ENCODE results near the gene SMIM41.
A peak's percentile ranks its signal among the peaks of the same experiment; 100 is the strongest.

The SMIM41 gene

DNA sequence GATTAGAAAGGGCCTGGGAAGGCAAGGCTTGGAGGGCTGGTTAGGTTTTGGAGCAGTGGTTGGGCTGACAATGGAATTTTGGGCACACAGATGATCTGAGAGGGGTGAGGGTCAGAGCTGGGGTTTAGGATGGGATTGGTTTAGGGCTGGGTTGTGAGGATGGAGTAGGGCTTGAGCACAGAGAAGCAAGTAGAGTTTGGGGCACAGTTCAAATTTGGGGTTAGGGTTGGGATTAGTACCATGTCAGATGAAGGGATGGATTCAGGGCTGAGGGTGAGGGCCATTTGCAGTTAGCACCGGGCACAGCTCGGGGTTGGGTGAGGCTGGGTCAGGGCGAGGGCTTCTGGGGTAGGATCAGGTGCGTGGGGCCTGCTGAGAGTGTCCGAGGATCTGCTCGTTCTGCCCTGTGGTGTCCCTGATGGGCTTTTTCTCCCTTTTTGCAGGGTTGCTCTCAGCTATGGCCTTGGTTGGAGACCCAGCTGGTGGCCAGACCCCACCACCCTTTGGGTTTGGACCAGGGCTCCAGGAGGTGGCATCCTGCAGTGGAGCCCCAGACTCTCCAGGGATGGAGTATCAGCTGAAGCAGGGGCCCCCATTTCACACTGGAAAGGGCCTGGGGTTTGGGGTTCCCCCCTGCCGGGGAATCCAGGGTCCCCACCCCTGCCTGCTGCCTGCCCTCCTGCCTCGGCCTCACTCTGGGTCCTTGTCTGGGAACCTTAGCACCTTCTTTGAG lies 66.8 kb downstream of the SMIM41 start:
- peaks cover 22% of the 10 kb centered on the region for H3K4me1 ChIP-seq

DNA sequence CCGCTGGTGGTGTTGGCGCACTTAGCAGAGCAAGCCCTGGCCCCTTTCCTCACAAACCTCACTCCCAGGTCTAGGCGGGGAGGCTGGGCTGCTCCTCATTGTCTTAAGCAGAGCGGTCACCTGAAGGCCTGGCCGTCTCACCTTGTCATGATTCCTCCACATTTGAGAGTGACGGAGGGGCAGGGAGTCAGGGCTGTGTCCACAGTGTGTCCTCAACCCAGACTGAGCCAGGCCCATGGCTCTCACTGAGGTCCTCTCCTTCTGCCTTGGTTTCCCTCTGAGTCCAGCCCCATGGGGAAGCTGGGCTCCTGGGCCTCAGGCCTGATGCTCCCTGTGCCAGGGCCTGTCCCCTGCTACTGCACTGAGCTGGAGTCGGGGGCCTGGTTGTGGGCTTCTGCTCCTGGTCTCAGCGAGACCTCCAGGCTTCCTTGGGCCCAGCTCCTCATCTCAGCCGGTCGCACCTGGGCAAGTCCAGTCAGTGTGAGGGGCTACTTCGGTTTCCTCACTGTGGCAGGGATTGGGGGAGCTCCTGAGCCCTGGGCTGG lies 67.4 kb downstream of the SMIM41 start:
- H3K27ac ChIP-seq, result no peak overlapping the region
- no peak overlapping the region for H3K4me2 ChIP-seq

More for the DNA sequence above, 66.8 kb downstream of the SMIM41 start:
- Histone ChIP-seq H3K36me3 (no peaks in the 10 kb centered on the region), H3K4me2 (no peak overlapping the region), H3K9me3 (no peaks in the 10 kb centered on the region), H3K27me3 (no peaks in the 10 kb centered on the region), H3K4me3 (no peak overlapping the region), H3K9ac (no peak overlapping the region), H4K20me1 (no peaks in the 10 kb centered on the region), H3K27ac (no peak overlapping the region)
- no peak for TF ChIP-seq Cebpa-rat (IDR thresholded peaks at IDR 0.05)

DNA sequence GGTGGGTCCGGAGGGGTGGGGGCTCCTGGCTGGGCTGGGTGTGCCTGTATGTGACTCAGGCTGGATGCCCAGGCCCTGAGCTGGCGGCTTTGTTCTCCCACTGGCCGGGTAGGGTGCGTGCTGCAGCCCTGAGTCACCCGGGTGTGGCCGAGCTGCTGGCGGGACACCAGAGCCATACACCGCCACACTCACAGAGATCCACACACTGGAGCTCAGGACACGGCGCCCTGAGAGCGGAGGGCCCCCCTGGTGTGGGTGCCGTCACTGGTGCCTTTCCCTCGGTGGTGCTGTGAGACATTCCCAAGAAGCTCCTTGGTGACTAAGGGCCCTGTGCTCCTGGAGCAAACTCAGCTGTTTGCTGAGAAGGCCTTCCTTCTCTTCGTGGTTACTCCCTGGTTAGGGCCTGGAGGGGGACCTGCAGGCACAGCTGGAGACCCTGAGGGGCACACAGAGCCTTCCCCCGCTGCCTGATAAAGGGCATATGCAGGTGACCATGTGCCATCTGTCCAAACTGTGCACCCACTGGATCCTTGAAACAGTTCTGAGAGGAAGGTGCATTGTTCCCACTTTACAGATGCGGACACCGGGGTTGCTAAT lies 68.0 kb downstream of the SMIM41 start:
- Histone ChIP-seq H3K4me1 (peaks cover 32% of the 10 kb centered on the region), H3K9me3 (no peaks in the 10 kb centered on the region), H3K9ac (0 out of 2 replicates have a peak overlapping the region, but pooled peaks have one; percentile 24), H3K4me2 (peak overlapping the region; percentile 60), H3K4me3 (no peak overlapping the region), H3K36me3 (no peaks in the 10 kb centered on the region), H3K27me3 (no peaks in the 10 kb centered on the region), H4K20me1 (no peaks in the 10 kb centered on the region), H3K27ac (no peak overlapping the region)
- TF ChIP-seq Cebpa-rat (IDR thresholded peaks at IDR 0.05), result no peak

More for the DNA sequence above, 67.4 kb downstream of the SMIM41 start:
- Histone ChIP-seq H3K36me3 (no peaks in the 10 kb centered on the region), H3K4me3 (no peak overlapping the region), H3K27me3 (no peaks in the 10 kb centered on the region), H3K9me3 (no peaks in the 10 kb centered on the region), H4K20me1 (no peaks in the 10 kb centered on the region), H3K9ac (no peak overlapping the region), H3K4me1 (peaks cover 28% of the 10 kb centered on the region)
- no peak for TF ChIP-seq Cebpa-rat (IDR thresholded peaks at IDR 0.05)

DNA sequence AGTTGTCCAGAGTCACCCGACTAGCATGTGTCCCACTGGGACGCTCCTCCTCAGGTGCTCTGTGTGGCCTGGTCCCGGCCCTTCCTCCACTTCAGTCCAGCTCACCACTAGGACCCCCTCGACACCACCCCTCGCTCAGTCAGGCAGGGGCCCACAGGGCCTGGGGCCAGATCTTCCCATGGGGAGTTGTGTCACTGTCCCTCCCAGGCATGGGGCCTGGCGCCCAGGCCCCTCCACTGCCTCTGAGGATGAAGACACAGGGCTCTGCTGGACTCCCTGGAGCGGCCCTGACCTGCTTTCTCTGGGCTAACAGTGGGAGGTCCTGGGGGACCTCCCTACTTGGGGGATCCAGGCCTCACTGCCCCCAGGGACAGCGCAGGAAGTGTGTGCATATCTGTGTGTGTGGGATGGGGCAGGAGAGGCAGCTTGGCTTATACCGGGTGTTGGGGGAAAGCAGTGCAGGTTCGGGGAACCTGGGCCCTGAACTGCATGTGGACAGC lies 68.5 kb downstream of the SMIM41 start:
- Histone ChIP-seq H3K36me3 (no peaks in the 10 kb centered on the region), H3K4me3 (no peak overlapping the region), H3K27me3 (no peaks in the 10 kb centered on the region), H3K4me1 (peaks cover 35% of the 10 kb centered on the region), H3K9ac (peak overlapping the region; percentile 24; the same call in 1 of the 2 replicates), H3K9me3 (no peaks in the 10 kb centered on the region), H4K20me1 (no peaks in the 10 kb centered on the region), H3K4me2 (peak overlapping the region; percentile 60), H3K27ac (peak overlapping the region; percentile 27; the same call in 1 of the 2 replicates)
- no peak for TF ChIP-seq Cebpa-rat (IDR thresholded peaks at IDR 0.05)

DNA sequence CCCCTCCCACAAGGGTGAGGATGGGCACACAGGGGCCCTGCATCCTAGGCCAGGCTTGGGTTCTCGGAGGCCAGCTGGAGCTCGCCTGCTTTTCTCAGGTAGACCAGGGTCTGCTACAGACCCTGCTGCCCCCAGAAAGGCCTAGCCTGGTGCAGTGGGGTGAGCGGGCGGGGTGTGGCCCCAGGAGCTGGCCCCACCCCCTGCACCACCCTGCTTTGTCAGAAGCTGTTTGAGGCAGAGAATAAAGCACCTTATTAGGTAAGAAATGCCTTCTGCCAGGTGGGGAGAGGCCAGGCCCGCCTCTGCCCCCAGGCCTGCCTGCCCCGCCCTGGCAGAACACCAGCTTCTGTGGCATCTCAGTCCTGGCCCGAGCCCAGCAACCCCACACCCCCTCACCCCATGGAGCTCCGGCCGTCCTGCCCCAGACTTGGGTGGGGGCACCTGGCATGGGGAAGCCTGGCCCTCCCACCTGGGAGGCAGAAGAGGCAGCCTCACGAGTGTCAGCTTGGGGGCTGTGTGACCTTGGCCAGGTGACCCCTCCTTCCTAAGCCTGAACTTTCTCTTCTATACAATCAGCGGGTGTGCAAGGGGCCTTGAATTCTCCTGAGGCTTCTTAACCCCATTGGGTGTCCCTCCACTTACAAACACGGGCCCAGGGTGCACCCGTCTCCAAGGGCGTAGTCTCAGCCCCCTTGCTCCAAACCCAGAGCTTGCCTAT lies 69.1 kb downstream of the SMIM41 start:
- H3K9ac ChIP-seq, result peak overlapping the region; percentile 24; the same call in 1 of the 2 replicates

DNA sequence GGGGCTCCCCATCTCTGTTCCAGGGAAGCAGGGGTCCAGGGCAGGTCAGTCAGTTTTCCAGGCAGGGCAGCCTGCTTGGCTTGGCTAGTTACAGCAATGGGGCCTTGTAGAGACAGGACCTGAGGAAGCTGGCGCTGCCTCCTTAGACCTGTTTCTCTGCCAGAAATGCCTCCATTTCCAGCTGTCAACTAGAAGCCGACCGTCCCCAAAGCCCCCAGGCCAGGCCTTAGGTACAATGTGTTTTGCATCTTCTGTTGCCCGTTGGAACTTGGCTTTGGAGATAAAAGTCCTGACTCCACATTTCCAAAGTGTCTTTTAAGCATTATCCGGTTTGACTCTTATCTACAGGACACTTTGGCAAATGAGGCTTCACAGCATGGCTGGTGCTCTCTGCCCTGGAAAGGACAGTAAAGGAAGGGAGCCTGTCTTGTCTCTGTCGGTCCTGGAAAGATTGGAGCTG lies 69.7 kb downstream of the SMIM41 start:
- H3K27ac ChIP-seq, result no peak overlapping the region
- no peak overlapping the region for H3K9ac ChIP-seq
- no peaks in the 10 kb centered on the region for H3K9me3 ChIP-seq
- no peak overlapping the region for H3K4me3 ChIP-seq
- no peaks in the 10 kb centered on the region for H4K20me1 ChIP-seq
- TF ChIP-seq Cebpa-rat (IDR thresholded peaks at IDR 0.05), result no peak
- H3K4me1 ChIP-seq, result peaks cover 35% of the 10 kb centered on the region
- H3K27me3 ChIP-seq, result no peaks in the 10 kb centered on the region
- H3K36me3 ChIP-seq, result no peaks in the 10 kb centered on the region
- H3K4me2 ChIP-seq, result no peak overlapping the region

More for the DNA sequence above, 69.1 kb downstream of the SMIM41 start:
- TF ChIP-seq Cebpa-rat (IDR thresholded peaks at IDR 0.05), result no peak
- Histone ChIP-seq H3K4me2 (peak overlapping the region; percentile 60), H3K4me1 (peaks cover 35% of the 10 kb centered on the region), H3K27ac (peak overlapping the region; percentile 27; the same call in 1 of the 2 replicates), H3K36me3 (no peaks in the 10 kb centered on the region), H3K27me3 (no peaks in the 10 kb centered on the region), H3K4me3 (no peak overlapping the region), H4K20me1 (no peaks in the 10 kb centered on the region), H3K9me3 (no peaks in the 10 kb centered on the region)

DNA sequence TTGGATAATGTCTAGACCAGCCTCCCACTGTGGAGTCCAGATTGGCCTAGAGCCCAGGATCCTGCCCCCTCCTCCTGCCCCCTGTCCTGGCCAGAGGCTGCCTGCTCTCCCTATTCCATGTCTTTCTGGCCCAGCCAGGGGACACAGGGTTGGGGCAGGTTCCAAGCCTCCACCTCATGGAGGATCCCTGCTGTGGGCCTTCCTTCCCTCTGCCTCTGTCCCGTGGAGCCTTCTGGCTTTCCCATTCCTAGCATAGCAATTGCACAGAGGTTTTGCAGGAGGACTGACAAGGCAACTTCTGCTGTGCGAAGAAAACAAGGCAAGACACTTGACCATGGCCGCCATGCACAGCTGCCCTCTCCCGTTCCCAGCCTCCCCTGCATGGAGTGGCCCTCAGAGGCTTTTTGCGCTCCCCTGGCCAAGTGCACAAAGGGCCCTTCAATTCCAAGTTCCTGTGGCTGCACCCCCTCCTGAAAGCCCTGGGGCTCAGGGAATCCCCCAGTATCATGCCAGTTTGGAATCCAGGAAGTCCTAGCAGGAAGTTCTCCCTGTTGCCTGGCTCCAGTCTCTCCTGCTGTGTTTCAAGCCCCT lies 70.2 kb downstream of the SMIM41 start:
- Histone ChIP-seq H3K9ac (no peak overlapping the region), H3K27ac (no peak overlapping the region), H3K4me1 (peaks cover 35% of the 10 kb centered on the region), H3K36me3 (no peaks in the 10 kb centered on the region), H3K27me3 (no peaks in the 10 kb centered on the region), H3K4me3 (no peak overlapping the region), H4K20me1 (no peaks in the 10 kb centered on the region), H3K9me3 (no peaks in the 10 kb centered on the region), H3K4me2 (no peak overlapping the region)
- no peak for TF ChIP-seq Cebpa-rat (IDR thresholded peaks at IDR 0.05)

DNA sequence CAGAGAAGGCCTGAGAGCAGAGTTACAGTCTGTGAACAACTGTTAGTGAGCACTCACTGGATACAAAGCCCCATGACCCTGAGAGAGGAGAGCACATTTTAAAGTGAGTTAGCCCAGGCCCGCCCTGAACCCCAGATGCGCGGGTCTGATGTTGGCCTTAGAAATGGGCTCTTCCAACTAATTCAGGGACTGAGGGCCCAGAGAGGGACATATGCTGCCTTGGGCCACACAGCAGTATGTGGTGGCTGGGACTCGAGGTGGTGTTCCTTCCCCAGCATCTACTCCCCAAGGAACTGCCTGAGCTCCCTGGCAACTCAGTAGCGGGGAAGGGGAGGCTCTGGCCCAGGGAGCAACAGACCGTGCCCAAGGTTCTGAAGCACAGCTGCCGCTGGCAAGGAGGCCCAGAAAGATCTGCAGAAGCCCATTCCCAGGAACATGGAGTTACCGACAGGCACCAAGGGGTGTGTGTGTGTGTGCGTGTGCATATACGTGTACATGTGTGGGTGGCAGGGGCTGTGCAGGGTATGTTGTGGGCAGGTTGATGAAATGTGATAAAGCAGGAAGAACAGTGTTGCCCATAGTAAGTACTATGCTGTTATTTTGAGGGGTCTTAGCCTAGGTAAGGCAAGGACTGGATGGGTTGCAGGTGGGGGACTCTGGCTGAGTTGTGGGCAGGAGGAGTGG lies 71.8 kb downstream of the SMIM41 start:
- no peak overlapping the region for H3K27ac ChIP-seq
- H3K9me3 ChIP-seq, result no peaks in the 10 kb centered on the region
- no peaks in the 10 kb centered on the region for H3K36me3 ChIP-seq
- no peaks in the 10 kb centered on the region for H3K27me3 ChIP-seq
- no peak overlapping the region for H3K9ac ChIP-seq
- H3K4me2 ChIP-seq, result peak overlapping the region; percentile 65
- no peak for TF ChIP-seq Cebpa-rat (IDR thresholded peaks at IDR 0.05)
- peaks cover 35% of the 10 kb centered on the region for H3K4me1 ChIP-seq
- H3K4me3 ChIP-seq, result no peak overlapping the region
- H4K20me1 ChIP-seq, result no peaks in the 10 kb centered on the region

Data from BLaER1 (cell line).